Endodermal cell (in vitro differentiated cells): ENCODE measurements around the gene FAM8A1. TPM values are rescaled to one million over a fixed set of nuclear protein-coding genes. Genes with fewer than 3 reads are reported as not detected.

ENCODE experiments used
- DNase-seq: peaks from one replicate; pipeline ENCODE4 v3.0.0-alpha.2; 2017
- H3K27ac ChIP-seq: 2 replicates; pipeline ENCODE4 v1.5.1; 2013; ENCODE audit warnings: mild to moderate bottlenecking, low read depth, low read length, moderate library complexity
- H3K27me3 ChIP-seq: 2 replicates; pipeline ENCODE4 v1.6.1; 2013; ENCODE audit warnings: mild to moderate bottlenecking, low read length, moderate library complexity; ENCODE audit not compliant: insufficient read depth, control insufficient read depth, poor library complexity, severe bottlenecking
- H3K36me3 ChIP-seq: 2 replicates; pipeline ENCODE4 v1.7.0; 2013; ENCODE audit warnings: mild to moderate bottlenecking, low read length, moderate library complexity; ENCODE audit not compliant: control insufficient read depth, insufficient read depth
- H3K4me1 ChIP-seq: one replicate; pipeline ENCODE4 v1.7.0; 2013; ENCODE audit warnings: low read length; ENCODE audit not compliant: control insufficient read depth, insufficient read depth
- H3K4me3 ChIP-seq: 2 replicates; pipeline ENCODE4 v1.5.1; 2013; ENCODE audit warnings: mild to moderate bottlenecking, low read length, moderate library complexity
- H3K9ac ChIP-seq: 2 replicates; pipeline ENCODE4 v1.6.1; 2013; ENCODE audit warnings: mild to moderate bottlenecking, low read length, moderate library complexity; ENCODE audit not compliant: poor library complexity, severe bottlenecking; ENCODE audit errors: extremely low read depth
- H3K9me3 ChIP-seq: 2 replicates; pipeline ENCODE4 v1.6.1; 2013; ENCODE audit warnings: mild to moderate bottlenecking, low read length, moderate library complexity; ENCODE audit not compliant: control insufficient read depth
- H3K27ac Mint-ChIP-seq: 2 replicates; pipeline ENCODE4 v1.8.0; 2020; ENCODE audit warnings: mixed read lengths
- H3K27me3 Mint-ChIP-seq: 2 replicates; pipeline ENCODE4 v1.8.0; 2021; ENCODE audit warnings: mild to moderate bottlenecking, mixed read lengths; ENCODE audit not compliant: insufficient read depth
- H3K36me3 Mint-ChIP-seq: 2 replicates; pipeline ENCODE4 v1.8.0; 2020; ENCODE audit warnings: low read depth, mixed read lengths
- H3K4me1 Mint-ChIP-seq: 2 replicates; pipeline ENCODE4 v1.8.0; 2020; ENCODE audit warnings: mixed read lengths
- H3K4me3 Mint-ChIP-seq: 2 replicates; pipeline ENCODE4 v1.8.0; 2020; ENCODE audit warnings: mild to moderate bottlenecking, moderate library complexity, mixed read lengths
- H3K9me3 Mint-ChIP-seq: 2 replicates; pipeline ENCODE4 v1.8.0; 2020; ENCODE audit warnings: mild to moderate bottlenecking, mixed read lengths
- WGBS, 2 experiments: methylation state at CpG; one replicate each; pipeline versions ENCODE4 v1.1.5 to v1.1.7; 2013; ENCODE audit warnings: missing lambda C conversion rate in 2 of 2, mixed read lengths in 1 of 2; ENCODE audit not compliant: insufficient coverage in 1 of 2, insufficient read length in 1 of 2; 5-methylcytosine and 5-hydroxymethylcytosine counted together
- total RNA-seq, 2 donors: library from RNA; stranded (reverse); fragmentation: NEBNext Ultra II Directional in 1 of 2; extraction: Animal tissue kit (Norgen Biotek cat#: 25700) in 1 of 2; gene quantifications; 2 replicates in 1 of 2; 3 replicates in 1 of 2; pipeline ENCODE4 v1.2.1, GENCODE V29; 2021
- TF ChIP-seq, protein P1 (sequence below): fragments of 200-600 bp; sonication (generic); conservative IDR thresholded peaks from 2 replicates; pipeline ENCODE4 v1.5.0; 2021; ENCODE audit warnings: antibody characterized with exemption, mild to moderate bottlenecking

The FAM8A1 gene
- total RNA-seq, 2 donors from 2014 or later = 10.4 to 12.1 TPM

DNA sequence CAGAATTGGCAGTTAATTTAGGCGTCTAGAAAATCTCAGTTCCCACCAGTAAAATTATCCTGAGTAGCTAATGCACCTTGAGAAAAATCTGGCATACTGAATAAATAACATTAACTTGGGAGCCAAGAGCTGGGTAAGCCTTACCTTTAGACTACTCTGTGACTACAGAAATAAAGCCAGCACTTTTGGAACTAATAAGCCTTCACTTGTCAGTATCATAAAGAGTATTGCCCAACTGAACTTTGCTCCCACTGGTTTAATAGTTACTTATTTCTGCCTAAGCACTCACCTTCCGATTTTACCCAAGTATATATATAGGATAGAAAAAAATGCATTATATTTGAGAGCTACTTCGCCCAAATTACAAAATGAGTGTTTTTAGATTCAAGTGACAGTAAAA, 10.7 kb downstream of the FAM8A1 start:
- peaks cover 70% of the 10 kb centered on the region for H3K36me3 ChIP-seq
- no peak overlapping the region for H3K4me3 ChIP-seq
- no peak overlapping the region for H3K27ac Mint-ChIP-seq
- H3K27ac ChIP-seq = no peak overlapping the region
- H3K27me3 ChIP-seq = no peaks in the 10 kb centered on the region
- DNase-seq = no peak
- no peaks in the 10 kb centered on the region for H3K9me3 Mint-ChIP-seq
- H3K36me3 Mint-ChIP-seq = peaks cover 31% of the 10 kb centered on the region
- H3K27me3 Mint-ChIP-seq = no peaks in the 10 kb centered on the region
- 71 to 95% methylated on average over 1 to 3 of the region's 3 CpGs for WGBS, 2 experiments
- TF ChIP-seq, protein P1, sequence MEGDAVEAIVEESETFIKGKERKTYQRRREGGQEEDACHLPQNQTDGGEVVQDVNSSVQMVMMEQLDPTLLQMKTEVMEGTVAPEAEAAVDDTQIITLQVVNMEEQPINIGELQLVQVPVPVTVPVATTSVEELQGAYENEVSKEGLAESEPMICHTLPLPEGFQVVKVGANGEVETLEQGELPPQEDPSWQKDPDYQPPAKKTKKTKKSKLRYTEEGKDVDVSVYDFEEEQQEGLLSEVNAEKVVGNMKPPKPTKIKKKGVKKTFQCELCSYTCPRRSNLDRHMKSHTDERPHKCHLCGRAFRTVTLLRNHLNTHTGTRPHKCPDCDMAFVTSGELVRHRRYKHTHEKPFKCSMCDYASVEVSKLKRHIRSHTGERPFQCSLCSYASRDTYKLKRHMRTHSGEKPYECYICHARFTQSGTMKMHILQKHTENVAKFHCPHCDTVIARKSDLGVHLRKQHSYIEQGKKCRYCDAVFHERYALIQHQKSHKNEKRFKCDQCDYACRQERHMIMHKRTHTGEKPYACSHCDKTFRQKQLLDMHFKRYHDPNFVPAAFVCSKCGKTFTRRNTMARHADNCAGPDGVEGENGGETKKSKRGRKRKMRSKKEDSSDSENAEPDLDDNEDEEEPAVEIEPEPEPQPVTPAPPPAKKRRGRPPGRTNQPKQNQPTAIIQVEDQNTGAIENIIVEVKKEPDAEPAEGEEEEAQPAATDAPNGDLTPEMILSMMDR = no peak
- no peaks in the 10 kb centered on the region for H3K9me3 ChIP-seq
- H3K4me1 Mint-ChIP-seq = no peaks in the 10 kb centered on the region
- no peak overlapping the region for H3K4me3 Mint-ChIP-seq
- no peak overlapping the region for H3K9ac ChIP-seq
- no peaks in the 10 kb centered on the region for H3K4me1 ChIP-seq

DNA sequence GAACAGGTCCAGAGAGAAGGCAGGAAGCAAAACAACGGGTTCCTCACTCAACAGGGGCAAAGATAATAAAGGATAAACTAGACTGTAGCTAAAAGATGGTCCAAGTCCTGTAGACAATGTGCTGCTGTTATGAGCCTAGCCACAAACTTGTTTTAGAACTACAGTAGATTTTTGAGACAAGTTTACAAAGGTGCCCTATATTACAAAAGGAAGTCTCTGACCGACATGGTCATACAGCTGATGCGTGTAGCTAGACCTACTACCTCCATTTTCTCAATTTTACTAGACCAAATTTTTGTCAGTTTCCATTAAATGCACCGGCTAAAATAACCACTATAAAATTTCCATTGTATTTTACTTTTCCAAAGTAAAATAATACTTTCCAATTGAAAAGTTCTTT, 11.9 kb downstream of the FAM8A1 start:
- 94 to 100% methylated on average over 4 of the region's 4 CpGs for WGBS, 2 experiments
- peaks cover 74% of the 10 kb centered on the region for H3K36me3 ChIP-seq
- H3K27me3 Mint-ChIP-seq = no peaks in the 10 kb centered on the region
- H3K4me1 ChIP-seq = no peaks in the 10 kb centered on the region
- H3K27ac ChIP-seq = no peak overlapping the region
- H3K9me3 Mint-ChIP-seq = no peaks in the 10 kb centered on the region
- H3K27ac Mint-ChIP-seq = no peak overlapping the region
- H3K4me3 ChIP-seq = no peak overlapping the region
- TF ChIP-seq, protein P1 = no peak
- H3K4me3 Mint-ChIP-seq = no peak overlapping the region
- peaks cover 30% of the 10 kb centered on the region for H3K36me3 Mint-ChIP-seq
- H3K9ac ChIP-seq = no peak overlapping the region
- no peaks in the 10 kb centered on the region for H3K4me1 Mint-ChIP-seq
- no peaks in the 10 kb centered on the region for H3K27me3 ChIP-seq
- no peak for DNase-seq
- H3K9me3 ChIP-seq = no peaks in the 10 kb centered on the region

DNA sequence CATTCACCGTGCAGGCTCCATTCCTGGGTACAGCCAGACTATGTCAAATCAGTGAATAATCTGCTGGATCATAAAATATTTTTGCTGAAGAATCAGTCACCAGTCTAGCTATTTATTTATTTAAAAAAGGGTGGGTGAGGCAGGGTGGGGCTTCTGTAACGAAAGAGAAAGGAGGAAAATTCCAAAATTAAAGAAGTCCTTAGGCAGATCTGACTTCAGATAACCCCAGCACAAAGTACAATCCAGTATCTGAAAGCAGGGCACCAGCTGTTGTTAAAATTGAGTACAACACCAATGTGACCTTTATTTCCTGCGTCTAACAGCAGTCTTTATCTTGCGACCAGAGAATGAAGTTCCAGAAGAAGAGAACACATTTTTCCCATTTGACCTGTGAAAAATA, 15.7 kb downstream of the FAM8A1 start:
- no peak overlapping the region for H3K27ac Mint-ChIP-seq
- Histone ChIP-seq H3K27me3 (no peaks in the 10 kb centered on the region), H3K4me3 (no peak overlapping the region), H3K4me1 (no peaks in the 10 kb centered on the region), H3K9ac (no peak overlapping the region), H3K27ac (no peak overlapping the region), H3K9me3 (no peaks in the 10 kb centered on the region), H3K36me3 (peaks cover 73% of the 10 kb centered on the region)
- no peaks in the 10 kb centered on the region for H3K27me3 Mint-ChIP-seq
- no peaks in the 10 kb centered on the region for H3K9me3 Mint-ChIP-seq
- TF ChIP-seq, protein P1 = no peak
- no peak for DNase-seq
- H3K4me1 Mint-ChIP-seq = no peaks in the 10 kb centered on the region
- no peak overlapping the region for H3K4me3 Mint-ChIP-seq
- 99 to 100% methylated on average over 3 to 4 of the region's 4 CpGs for WGBS, 2 experiments
- peaks cover 49% of the 10 kb centered on the region for H3K36me3 Mint-ChIP-seq
